Stimulated activated CD4-positive, alpha-beta T cell treated with anti-CD3 and anti-CD28 coated beads, Interleukin-15, amount 100 ng/mL, for 48 hours (primary cell): ENCODE results near the gene PHRF1.
A peak's percentile ranks its signal among the peaks of the same experiment; 100 is the strongest.

Experiments
- DNase-seq, 2 donors: peaks; one replicate each; pipeline ENCODE4 v3.0.0-alpha.2; 2020; ENCODE audit warnings: low read depth in 2 of 2

PHRF1 gene, protein sequence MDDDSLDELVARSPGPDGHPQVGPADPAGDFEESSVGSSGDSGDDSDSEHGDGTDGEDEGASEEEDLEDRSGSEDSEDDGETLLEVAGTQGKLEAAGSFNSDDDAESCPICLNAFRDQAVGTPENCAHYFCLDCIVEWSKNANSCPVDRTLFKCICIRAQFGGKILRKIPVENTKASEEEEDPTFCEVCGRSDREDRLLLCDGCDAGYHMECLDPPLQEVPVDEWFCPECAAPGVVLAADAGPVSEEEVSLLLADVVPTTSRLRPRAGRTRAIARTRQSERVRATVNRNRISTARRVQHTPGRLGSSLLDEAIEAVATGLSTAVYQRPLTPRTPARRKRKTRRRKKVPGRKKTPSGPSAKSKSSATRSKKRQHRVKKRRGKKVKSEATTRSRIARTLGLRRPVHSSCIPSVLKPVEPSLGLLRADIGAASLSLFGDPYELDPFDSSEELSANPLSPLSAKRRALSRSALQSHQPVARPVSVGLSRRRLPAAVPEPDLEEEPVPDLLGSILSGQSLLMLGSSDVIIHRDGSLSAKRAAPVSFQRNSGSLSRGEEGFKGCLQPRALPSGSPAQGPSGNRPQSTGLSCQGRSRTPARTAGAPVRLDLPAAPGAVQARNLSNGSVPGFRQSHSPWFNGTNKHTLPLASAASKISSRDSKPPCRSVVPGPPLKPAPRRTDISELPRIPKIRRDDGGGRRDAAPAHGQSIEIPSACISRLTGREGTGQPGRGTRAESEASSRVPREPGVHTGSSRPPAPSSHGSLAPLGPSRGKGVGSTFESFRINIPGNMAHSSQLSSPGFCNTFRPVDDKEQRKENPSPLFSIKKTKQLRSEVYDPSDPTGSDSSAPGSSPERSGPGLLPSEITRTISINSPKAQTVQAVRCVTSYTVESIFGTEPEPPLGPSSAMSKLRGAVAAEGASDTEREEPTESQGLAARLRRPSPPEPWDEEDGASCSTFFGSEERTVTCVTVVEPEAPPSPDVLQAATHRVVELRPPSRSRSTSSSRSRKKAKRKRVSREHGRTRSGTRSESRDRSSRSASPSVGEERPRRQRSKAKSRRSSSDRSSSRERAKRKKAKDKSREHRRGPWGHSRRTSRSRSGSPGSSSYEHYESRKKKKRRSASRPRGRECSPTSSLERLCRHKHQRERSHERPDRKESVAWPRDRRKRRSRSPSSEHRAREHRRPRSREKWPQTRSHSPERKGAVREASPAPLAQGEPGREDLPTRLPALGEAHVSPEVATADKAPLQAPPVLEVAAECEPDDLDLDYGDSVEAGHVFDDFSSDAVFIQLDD (N-terminal part only)

DNA sequence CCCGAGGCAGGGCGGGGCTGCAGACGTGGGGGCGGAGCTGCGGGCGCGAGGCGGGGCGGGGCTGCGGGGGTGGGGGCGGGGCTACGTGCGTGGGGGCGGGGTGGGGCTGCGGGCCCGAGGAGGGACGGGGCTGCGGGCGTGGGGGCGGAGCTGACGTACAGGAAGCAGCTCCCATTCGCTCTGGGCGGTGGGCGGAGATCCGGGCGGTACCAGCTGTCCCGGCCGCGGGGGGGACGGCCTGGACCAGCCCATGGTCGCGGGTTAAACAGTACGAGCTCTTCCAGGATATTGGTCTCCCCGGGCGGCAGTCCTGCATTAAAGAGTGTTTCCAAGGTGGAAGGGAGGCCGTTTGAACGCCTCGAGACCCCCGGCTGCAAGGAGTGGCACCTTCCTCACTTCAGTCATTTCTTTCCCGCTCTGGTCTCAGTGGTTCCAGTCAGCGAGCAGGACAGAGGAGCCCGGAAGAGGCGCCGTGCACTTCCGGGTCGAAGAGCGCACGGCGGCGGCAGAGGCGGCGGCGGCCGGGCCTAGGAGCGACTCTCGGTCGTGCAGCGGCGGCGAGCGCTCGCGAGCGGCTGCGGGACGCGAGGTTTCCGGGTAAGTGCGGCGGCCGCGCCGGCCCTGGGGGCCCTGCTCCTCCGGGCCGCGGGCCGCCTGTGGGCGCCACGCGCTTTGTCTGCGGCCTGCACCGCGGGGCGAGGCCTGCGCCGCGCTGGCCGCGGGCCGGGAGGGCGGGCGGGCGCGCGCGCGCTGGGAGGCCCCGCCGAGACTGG lies at the start of gene PHRF1:
TSS of gene PHRF1 (plus strand) at position 475 of the 773 bp plus-strand sequence. CDS start 5,043 bp downstream, outside the sequence.
- peak; percentile 93 to 96 for DNase-seq

DNA sequence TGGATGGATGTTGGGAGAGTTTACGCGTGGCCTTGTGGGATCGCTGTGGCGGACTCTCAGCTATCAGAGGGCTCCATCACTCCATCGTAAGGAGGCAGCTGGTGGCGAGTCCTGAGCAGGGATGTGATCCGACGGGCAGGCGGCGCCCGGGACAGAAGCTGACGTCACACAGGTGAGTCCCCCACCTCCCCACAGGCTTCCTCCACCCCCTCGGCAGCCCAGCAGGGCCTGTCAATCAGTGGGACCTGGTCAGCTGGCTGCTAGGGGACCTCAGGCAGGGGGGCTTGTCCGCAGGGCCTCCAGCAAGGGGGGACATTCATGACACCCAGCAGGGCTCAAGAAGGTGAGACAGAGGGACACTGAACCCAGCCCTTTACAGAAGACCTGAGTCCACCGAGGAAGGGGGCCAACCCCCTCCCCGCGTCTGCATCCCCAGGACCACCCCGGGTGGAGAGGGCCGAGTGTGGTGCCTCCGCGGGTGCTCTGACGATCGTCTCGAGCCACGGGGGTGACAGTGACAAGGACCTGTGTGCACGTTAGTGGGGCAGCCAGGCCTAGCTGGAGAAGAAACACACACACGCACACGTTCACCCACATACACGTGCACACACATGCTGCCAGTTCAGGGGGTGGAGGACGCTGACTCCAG lies 48.0 kb upstream of the PHRF1 start:
- no peak for DNase-seq

DNA sequence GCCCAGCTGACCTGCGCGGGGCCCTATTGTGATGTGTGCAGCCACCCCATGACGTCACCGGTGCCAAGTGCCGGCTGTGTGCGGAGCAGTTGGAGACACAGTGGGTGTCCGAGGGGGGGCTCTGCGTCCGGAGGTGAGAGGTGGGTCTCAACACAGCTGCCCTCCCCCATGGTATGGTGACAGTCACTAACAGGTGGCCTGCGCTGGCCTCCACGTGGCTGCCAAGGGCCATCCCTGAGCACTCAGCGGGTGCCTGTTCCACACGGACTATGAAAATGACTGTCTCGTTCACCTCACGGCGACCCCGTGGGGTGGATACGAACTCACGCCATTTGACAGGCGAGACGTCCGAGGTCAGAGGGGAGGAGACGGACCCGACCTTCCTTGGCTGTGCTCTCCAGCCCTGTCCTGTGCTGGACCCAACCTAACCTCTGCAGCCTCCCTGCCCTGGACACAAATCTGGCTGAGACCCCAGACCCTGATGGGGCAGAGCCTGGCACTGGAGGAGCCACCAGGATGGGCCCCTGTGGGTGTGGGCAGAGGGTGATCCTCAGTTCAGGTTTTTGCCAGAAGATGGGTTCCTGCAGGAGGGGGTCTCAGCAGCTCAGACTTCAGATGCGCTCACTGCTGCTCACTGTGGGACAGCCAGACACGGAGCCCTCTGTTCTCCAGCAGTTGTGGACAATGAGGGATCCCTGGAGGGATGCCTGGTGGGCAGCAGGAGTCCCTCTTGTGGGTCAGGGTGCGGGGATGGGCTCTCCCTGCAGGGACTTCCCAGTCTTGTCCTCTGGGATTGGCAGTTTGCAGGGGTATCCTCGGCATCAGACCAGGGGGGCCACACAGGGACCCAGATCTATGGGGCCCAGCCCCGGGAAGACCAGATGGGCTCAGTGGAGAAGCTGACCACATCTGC lies 47.2 kb upstream of the PHRF1 start:
- no peak for DNase-seq

DNA sequence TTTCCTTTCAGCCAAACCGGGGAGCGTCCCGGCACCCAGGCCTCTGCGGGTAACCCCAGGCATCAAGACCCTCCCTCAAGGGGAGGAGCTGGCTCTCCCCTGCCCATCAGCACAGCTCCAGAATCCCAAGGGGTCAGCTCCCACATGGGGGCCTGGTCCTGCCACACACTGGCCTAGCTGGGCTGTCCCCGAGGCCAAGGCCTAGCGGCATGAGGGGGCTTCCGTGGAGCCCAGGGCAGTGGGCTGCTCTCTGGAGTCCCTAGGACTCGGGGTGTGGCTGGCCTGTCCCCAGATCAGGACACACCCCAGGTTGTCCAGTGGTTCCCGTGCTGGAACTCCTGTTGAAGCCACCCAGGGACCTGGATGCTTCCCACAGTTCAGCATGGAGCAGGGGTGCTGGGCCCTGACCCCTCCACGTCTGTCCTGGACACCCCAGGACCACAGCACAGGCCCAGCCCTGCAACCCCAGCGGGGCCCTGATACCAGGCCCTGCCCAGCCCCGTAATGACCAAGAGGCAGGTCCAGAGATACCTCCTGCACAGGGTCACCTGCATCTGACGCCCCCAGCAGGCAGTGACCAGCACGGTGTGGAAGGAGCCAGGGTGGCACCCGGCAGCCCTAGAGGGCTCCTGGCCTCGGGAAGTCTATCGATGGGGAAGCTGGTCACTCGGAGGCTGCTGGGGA lies 46.4 kb upstream of the PHRF1 start:
- DNase-seq, result no peak

DNA sequence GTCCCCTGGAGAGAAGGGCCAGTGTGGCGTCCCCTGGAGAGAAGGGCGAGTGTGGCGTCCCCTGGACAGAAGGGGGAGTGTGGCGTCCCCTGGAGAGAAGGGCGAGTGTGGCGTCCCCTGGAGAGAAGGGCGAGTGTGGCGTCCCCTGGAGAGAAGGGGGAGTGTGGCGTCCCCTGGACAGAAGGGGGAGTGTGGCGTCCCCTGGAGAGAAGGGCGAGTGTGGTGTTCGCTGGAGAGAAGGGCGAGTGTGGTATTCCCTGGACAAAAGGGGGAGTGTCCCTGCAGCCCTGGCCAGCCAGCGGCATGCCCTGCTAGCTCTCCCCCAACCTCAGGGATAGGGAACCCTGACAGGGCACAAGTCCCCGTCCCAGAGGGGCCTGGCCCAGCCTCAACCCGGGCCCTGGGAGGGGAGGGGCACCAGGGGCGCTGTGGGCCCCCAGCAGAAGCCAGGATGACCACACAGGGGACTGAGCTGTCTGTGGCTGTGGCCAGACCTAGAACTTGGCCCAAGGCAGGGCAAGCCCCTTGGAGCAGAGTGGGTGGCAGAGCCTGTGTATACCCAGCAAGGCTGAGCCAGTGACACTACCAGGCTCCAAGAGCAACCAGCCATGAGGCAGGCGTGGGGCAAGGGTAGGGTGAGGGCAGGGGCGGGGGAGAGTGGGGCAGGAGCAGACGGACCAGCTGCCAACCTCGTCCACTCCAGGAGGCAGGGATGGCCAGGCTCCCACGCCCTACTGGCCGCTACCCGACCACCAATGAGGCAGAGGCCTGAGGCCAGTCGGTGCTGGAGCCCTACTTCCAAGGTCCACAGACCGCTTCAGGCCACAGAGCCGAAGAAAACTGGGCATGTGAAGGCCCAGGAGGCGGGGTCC lies 45.1 kb upstream of the PHRF1 start:
- no peak for DNase-seq

DNA sequence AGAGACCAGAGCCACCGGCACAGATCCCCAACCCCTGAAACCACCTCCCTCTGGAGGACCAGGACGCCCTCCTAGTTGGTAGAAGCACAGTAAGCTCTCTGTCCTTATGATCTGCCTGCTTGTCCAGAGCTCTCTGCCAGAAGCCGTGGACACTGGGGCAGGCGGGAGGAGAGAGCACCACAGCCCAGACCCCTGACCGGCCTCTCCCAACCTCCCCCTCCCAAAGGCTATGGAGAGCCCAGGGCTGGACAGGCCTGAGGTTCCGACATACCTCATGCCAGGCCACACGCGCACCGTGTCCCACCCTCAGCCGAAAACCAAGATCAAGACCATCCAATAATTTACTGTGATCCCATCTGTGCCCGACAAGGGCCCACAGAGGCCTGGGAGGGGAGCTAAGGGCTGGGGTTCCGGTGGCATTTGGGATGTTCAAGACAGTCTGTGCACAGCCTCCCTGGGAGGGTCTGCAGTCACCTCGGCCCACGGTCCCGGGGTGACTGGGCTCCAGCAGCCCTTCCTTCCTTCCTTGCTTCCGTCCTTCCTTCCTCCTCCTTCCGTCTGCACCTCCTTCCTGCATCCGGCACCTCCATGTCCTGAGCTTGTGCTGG lies 44.2 kb upstream of the PHRF1 start:
- no peak for DNase-seq

DNA sequence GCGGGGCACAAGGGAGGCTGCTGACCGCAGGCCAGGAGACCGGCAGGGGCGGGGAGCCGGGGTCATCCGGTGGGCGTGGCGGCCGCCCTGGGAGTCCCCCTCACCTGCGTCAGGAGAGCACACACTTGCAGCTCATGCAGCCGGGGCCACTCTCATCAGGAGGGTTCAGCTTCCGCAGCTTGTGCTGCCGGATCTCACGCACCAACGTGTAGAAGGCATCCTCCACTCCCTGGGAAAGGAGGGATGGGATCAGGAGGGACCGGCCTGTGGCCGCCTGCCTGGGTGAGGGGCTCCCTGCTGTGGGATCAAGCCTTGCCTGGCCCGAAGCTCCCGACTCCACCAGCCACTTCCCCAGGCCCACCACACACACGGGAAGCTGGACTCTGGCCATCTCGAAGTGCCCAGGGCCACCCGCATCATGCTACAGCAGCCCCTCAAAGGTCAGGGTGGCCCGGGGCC lies 43.7 kb upstream of the PHRF1 start:
- no peak for DNase-seq

DNA sequence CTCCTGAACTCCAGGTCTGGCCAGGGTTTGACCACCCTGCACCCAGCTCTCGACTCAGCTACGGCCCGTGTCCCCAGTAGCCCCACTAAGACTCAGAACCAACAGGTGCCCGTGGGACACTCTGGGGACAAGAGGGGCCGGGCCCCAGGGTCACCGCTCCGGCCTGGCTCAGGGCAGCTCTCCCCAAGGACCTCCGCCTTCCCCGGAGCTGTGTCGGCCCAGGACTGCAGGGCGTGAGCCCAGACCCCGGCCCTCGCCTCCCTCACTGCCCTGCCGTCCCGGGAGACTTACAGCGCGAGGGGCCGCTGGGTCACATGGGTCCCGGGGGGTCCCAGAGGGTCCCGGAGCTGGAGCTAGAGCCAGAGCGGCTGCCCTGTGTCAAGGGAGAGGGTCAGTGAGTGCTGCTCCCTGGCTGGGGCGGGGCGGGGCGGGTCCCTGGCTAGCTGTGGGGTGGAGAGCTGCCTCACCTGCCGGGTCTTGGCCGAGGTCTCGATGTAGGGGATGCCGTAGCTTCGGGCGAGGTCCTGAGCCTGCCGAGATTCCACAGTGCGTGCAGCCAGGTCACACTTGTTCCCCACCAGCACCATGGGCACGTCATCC lies 43.2 kb upstream of the PHRF1 start:
- DNase-seq, result no peak

DNA sequence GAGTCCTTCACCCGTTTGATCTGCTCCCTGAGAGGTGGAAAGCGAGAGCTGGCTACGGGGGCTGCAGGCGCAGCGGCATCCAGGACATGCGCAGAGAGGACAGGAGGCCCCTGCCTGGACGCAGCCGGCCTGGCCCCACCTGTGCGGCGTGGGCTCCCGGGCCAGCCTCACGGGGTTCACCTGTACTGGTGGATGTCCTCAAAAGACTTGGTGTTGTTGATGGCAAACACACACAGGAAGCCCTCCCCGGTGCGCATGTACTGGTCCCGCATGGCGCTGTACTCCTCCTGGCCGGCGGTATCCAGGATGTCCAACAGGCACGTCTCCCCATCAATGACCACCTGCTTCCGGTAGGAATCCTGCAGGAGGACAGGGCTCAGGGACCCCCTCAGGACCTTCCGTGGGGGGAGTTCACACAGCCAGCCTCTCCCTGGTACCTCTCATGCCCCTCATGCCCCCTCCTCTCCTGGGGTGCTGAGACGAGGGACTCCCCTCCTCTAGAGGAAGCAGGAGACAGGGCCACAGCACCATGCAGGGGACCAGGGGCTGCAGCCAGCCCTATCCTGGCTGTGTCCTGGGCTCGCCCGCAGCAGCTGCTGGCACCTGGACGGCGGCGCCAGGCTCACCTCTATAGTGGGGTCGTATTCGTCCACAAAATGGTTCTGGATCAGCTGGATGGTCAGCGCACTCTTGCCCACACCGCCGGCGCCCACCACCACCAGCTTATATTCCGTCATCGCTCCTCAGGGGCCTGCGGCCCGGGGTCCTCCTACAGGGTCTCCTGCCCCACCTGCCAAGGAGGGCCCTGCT lies 42.5 kb upstream of the PHRF1 start:
- DNase-seq, result no peak

DNA sequence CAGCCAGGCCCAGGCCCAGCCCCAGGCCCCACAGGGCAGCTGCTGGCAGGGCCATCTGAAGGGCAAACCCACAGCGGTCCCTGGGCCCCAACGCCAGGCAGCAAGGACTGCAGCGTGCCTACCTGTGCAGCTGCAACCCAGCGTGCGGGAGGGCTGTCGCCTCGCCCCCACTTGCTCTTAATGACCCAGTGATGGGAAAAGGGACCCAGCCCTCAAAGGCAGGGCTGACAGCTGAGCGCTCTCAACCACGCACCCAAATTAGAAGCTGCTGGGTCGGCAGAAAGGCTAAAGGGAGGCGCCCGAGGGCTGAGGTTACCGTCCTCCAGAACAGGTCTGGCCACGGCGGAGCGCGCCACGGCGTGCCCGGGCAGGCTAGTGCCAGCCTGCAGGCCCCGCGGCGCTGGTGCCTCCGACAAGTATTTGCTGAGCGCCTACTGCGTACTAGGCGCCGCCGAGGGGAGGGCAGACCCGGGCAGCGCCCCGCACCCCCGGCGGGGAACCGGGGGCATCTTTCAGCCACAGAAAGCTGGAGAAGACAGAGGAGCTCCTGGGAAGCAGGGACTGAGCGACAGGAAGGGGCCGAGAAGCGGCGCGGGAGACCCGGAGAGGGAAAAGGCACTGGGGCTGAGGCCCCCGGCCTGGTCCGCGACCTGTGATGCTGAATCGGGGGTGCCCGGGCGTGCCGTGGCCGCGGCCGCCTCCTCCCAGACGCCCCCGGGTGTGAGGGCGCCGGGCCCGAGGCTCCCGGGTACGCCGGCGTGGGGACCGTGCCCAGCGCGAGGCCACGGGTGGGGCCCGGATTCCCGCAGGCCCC lies 41.7 kb upstream of the PHRF1 start:
- no peak for DNase-seq

DNA sequence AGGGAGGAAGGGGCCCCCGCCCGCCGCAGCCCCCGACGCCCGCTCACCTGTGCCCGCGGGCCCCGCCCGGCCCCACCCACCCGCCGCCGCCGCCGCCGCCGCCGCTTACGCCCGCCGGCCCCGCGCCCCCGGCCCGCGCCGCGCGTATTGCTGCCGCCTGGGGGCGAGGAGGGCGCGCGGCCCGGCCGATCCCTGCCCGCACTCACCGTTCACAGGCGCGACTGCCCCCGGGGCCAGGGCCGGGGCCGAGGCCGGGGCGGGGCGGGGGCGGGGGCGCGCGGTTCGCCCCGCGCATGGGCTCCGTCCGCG lies 41.1 kb upstream of the PHRF1 start:
- no peak for DNase-seq

DNA sequence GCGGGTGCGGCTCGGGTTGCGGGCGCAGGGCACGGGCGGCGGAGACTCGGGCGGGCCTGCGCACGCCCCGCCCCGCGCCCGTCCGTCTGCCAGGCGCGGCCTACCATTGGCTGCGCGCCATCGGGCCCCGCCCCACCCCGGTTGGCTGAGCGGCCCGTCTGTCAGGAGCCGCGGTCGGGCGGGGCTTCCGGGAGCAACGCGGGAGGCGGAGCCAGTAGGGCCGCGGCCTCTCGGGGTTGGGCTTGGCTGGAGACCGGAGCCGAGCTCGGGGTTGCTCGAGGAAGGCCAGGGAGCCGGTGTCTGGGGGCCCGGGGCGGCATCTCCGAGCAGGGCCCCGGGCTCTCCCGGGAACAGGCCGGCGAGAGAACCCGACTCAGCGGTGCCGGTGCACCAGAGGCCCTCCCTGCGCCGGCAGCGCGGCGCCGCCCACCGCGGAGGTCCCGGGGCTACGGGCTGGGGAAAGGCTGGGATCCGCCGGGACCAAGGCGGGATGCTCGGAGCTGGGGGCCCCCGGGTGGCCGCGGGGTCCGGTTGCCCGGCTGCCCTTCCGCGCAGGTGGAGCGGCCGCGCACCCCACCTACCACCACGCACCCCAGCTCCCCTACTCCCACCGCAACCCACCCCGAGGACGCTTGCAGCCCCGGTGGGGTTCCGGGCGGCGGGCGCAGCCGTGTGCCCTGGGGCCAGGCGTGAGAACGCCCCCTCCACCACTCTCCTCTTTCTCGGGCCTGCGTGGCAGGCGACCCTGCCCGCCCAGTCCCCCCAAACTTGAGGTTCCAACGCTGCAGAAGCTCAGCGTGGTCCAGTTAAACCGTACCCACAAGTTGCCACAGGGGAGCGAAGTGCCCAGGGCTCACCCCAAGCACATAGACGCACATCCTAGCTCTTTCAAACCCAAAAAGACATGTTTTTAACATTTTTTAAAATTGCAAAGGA lies 40.5 kb upstream of the PHRF1 start, which contains the start of gene HRAS:
TSS of gene HRAS (minus strand) at position 58 of the 936 bp plus-strand sequence.
- peak; percentile 90 to 92 for DNase-seq

DNA sequence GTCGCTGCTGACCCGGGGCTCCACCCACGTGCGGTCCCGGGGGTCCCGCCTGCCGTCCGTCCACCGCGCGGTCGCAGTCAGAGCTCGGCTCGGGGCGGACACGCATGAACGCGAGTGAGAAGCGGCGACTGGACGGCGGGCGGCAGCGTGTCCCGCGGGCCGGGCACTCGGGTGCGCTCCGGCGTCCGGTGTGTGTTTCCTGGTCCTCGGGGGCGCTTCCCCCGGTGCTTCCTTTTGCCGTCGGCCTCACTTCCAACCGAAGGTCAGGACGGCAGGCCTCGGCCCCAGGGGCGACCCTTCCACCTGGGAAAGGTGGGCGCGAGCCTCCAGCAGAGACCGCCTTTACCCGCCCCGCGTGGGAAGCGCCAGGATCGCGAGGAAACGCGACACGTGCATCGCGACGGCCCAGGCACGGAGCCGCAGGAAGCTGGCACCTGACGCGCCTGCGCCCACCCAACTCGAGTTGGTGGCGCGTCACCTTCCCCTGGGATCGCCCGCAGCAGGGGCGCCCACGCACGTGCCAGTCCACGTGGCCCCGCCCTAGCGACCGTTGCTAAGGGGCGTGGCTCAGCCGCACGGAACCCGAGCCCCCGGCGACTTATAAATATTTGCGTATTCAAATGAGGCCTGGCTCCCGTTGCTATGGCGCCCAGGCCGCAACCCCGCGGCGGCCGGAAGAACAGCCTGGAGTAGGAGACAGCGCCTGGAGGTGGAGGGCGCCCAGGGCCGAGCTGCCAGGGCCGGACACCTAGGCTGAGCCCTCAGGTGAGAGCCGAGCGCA lies 39.2 kb upstream of the PHRF1 start, which contains the start of gene LRRC56:
TSS of gene LRRC56 (plus strand) at position 687 of the 781 bp plus-strand sequence. CDS start 3,158 bp downstream, outside the sequence.
- peak; percentile 75 to 87 for DNase-seq
